Retinal pigment epithelial cell (primary cell): ENCODE measurements around the gene CX3CR1.

Experiments
- DNase-seq: peaks from one replicate; pipeline ENCODE4 v3.0.0-alpha.2; 2010; ENCODE audit warnings: low read depth
- H3K4me3 ChIP-seq: 2 replicates; pipeline ENCODE4 v1.5.1; 2011; ENCODE audit warnings: mild to moderate bottlenecking, low read length, control low read depth, moderate library complexity
- TF ChIP-seq, protein P1 (sequence below): conservative IDR thresholded peaks from 2 replicates; pipeline ENCODE4 v1.5.1; 2011; ENCODE audit warnings: low read depth, low read length, control low read depth, inconsistent platforms

CX3CR1 gene

GRCh38 chr3:39302178-39302577, 22.3 kb upstream of the CX3CR1 start:
- no peak for DNase-seq
- H3K4me3 ChIP-seq: no peak overlapping the region
- TF ChIP-seq, protein P1, sequence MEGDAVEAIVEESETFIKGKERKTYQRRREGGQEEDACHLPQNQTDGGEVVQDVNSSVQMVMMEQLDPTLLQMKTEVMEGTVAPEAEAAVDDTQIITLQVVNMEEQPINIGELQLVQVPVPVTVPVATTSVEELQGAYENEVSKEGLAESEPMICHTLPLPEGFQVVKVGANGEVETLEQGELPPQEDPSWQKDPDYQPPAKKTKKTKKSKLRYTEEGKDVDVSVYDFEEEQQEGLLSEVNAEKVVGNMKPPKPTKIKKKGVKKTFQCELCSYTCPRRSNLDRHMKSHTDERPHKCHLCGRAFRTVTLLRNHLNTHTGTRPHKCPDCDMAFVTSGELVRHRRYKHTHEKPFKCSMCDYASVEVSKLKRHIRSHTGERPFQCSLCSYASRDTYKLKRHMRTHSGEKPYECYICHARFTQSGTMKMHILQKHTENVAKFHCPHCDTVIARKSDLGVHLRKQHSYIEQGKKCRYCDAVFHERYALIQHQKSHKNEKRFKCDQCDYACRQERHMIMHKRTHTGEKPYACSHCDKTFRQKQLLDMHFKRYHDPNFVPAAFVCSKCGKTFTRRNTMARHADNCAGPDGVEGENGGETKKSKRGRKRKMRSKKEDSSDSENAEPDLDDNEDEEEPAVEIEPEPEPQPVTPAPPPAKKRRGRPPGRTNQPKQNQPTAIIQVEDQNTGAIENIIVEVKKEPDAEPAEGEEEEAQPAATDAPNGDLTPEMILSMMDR: no peak

DNA sequence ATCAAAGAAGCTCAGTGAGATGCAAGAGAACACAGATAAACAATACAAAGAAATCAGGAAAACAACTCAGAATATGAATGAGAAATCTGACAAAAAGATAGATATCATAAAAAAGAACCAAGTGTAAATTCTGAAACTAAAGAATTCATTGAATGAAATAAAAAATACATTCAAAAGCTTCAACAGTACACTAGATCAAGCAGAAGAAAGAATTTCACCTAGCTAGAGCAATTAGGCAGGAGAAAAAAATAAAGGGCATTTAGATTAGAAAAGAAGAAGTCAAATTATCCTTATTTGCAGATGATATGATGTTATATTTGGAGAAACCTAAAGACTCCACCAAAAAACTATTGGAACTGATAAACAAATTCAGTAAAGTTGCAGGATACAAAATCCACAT, 19.4 kb upstream of the CX3CR1 start:
- no peak for DNase-seq
- TF ChIP-seq, protein P1: no peak
- no peak overlapping the region for H3K4me3 ChIP-seq

- DNase-seq: no peak
- no peak overlapping the region for H3K4me3 ChIP-seq
- TF ChIP-seq, protein P1: no peak
Measured at GRCh38 chr3:39296197-39297077, 16.6 kb upstream of the CX3CR1 start.

DNA sequence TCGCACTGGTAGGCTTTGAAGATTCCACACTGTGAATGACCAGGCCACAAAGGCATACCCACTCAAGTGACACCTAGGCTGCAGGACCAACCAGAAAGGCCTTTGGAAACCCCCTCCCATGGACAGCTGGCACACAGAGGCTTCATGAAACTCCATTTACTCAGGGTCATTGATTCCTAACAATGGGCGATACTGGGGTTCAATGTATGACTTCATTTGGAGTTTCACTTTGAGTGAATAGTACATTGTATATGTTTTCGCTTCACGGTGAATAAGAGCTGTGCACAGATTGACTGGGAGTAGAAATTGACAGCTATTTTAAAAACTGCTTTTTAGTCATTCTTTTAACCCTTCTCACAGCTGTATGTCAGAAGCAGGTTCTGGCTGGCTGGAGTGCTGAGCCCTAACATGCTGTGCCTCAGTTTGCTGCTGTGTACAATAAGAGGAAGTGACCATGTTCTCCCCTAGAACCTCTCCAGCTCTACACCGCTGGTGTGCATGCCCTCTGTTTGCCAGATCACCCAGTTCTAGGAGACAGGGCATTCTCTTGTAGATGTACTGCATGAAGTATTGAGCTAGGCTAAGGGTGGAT, 15.4 kb upstream of the CX3CR1 start:
- DNase-seq: no peak
- TF ChIP-seq, protein P1: no peak

GRCh38 chr3:39294446-39295183, 14.8 kb upstream of the CX3CR1 start:
- TF ChIP-seq, protein P1: no peak
- no peak for DNase-seq
- H3K4me3 ChIP-seq: no peak overlapping the region

More for the DNA sequence above, 15.4 kb upstream of the CX3CR1 start:
- no peak overlapping the region for H3K4me3 ChIP-seq

DNA sequence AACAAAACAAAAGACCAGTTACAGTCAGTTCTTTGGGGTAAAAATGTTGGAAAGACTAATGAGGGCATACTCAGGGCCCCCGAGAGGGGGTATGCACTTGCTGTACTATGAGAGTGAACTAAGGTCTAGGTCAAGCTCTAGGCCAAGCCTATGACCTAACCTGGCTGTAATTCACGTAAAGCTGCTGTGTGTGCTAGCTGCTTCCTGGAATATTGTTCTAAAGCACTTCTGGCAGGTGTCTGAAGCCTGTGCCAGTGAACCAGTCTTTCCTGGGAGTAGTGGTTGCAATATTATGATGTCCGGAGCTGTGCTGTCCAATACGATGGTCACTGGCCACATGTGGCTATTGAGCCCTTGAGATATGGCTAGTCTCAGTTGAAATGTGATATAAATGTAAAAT, 13.1 kb upstream of the CX3CR1 start:
- TF ChIP-seq, protein P1: no peak
- no peak for DNase-seq
- no peak overlapping the region for H3K4me3 ChIP-seq
